SH-SY5Y (cell line): Measurements from ENCODE around the gene TSR3.

ENCODE experiments used
- GATA2 ChIP-seq: IDR thresholded peaks from 2 replicates; pipeline ENCODE4 v1.6.1; 2011; ENCODE audit warnings: mild to moderate bottlenecking, low read depth, low read length
- GATA3 ChIP-seq: IDR thresholded peaks from 2 replicates; pipeline ENCODE4 v1.6.1; 2011; ENCODE audit warnings: low read depth, mild to moderate bottlenecking, low read length, moderate library complexity

TSR3 gene

GRCh38 chr16:1310832-1311200 lies 40.9 kb downstream of the TSR3 start:
- no peak for TF ChIP-seq GATA2
- no peak for TF ChIP-seq GATA3

- TF ChIP-seq GATA2: no peak
- TF ChIP-seq GATA3: no peak
Observed at GRCh38 chr16:1309888-1310831, 41.5 kb downstream of the TSR3 start.

- no peak for TF ChIP-seq GATA3
- TF ChIP-seq GATA2: no peak
Observed at GRCh38 chr16:1308977-1309885, 42.4 kb downstream of the TSR3 start, which contains the start of gene UBE2I. Gene UBE2I (plus strand): TSS chr16:1309636. CDS start chr16:1314031, 4,395 bp downstream.

GRCh38 chr16:1308036-1308976 lies 43.4 kb downstream of the TSR3 start:
- TF ChIP-seq GATA3 (no peak), GATA2 (no peak)

DNA sequence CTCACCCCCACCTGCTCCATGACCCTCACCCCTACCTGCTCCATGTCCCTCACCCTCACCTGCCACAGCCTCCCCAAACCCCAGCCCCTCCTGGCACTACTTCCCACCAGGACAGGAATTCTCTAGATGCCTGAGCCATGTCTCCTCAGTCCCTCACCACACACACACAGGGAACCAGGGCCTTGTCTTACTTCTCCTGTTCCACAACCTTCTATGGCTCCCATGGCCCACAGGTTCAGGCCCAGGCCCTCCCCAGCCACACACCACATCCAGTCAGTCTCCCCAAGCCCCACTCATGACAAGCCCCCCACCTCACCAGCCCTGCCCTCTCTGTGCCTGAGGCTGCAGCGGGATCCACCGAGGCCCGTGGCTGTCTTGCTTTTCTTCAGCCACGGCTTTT lies 45.3 kb downstream of the TSR3 start:
- TF ChIP-seq GATA3: no peak
- TF ChIP-seq GATA2: no peak

DNA sequence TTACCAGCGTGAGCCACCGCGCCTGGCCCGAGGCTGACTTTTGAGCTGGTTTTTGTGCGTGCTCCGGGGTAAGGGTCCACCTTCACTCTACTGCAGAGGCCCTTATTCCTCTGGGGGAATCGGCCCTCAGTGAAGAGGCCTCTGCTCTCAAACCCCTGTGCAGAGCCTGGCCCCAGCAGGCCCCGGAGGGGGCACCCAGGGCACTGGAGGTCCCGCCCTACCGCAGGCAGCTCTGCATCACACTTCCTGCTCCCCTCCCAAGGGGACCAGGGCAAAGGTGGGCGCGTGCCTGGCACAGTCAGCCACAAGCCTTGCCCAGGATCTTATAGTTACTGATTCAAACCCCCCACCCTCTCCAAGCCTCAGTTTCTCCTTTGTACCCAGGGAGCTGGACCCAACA lies 45.9 kb downstream of the TSR3 start:
- no peak for TF ChIP-seq GATA3
- TF ChIP-seq GATA2: no peak

- TF ChIP-seq GATA3: no peak
- TF ChIP-seq GATA2: no peak
Observed at GRCh38 chr16:1301562-1301961, 50.1 kb downstream of the TSR3 start.

GRCh38 chr16:1300664-1301476 lies 50.8 kb downstream of the TSR3 start:
- TF ChIP-seq GATA3: no peak
- no peak for TF ChIP-seq GATA2

GRCh38 chr16:1299868-1300203 lies 51.8 kb downstream of the TSR3 start:
- no peak for TF ChIP-seq GATA3
- no peak for TF ChIP-seq GATA2
